ENCODE measurements around the gene TMEM94. TPM values are rescaled to one million over a fixed set of nuclear protein-coding genes. Genes with fewer than 3 reads are reported as not detected.

Gene TMEM94
- total and polyA plus RNA-seq, 9 of the 15 experiments (the other 6 are each of a cell fraction or from before 2014, with no cell fraction given), result 0.35 to 48.1 (median 14.4) TPM

GRCh38 chr17:75447951-75448856, 8.2 kb upstream of the TMEM94 start (continued):
- TF ChIP-seq MNT (conservative IDR thresholded peaks at IDR 0.05) (0 out of 4 replicates have a peak, but pooled peaks of 1 of the 2 experiments have one; percentile 54), GABPA (tag; conservative IDR thresholded peaks at IDR 0.05; ENCODE audit: low read depth) (no peak), HDAC2 (IDR thresholded peaks at IDR 0.05) (peak; percentile 97), ZEB2 (IDR thresholded peaks at IDR 0.05) (peak; percentile 94), DPF2 (IDR thresholded peaks at IDR 0.05) (peak; percentile 98), HDAC3 (IDR thresholded peaks at IDR 0.05; ENCODE audit: borderline replicate concordance, partially characterized antibody) (peak; percentile 90), LCOR (CRISPR knock-in tag; IDR thresholded peaks at IDR 0.05) (peak; percentile 77; the same call in 1 of the 2 replicates), L3MBTL2 (IDR thresholded peaks at IDR 0.05) (peak; percentile 8; the same call in 1 of the 2 replicates), TRIM24 (IDR thresholded peaks at IDR 0.05) (peak; percentile 83 to 90; a peak in 3 of 4 replicates), ELF1 (tag; IDR thresholded peaks at IDR 0.05) (0 out of 2 replicates have a peak, but pooled peaks have one; percentile 33), EP300 (IDR thresholded peaks at IDR 0.05; ENCODE audit: low read length) (peak; percentile 87; the same call in 1 of the 2 replicates), CREM (IDR thresholded peaks at IDR 0.05; ENCODE audit: low read depth) (peak; percentile 80; the same call in 1 of the 2 replicates), HDAC1 (IDR thresholded peaks at IDR 0.05) (peak; percentile 17 to 97; a peak in 2 of 4 replicates), LEF1 (IDR thresholded peaks at IDR 0.05) (peak; percentile 62; the same call in 1 of the 2 replicates), TOE1 (IDR thresholded peaks at IDR 0.05; ENCODE audit: borderline replicate concordance) (peak; percentile 27; the same call in 1 of the 2 replicates), TOE1 (CRISPR knock-in tag; IDR thresholded peaks at IDR 0.05; ENCODE audit: borderline replicate concordance, low read depth) (no peak), E2F4 (CRISPR knock-in tag; IDR thresholded peaks at IDR 0.05; ENCODE audit: low read depth) (no peak), CTBP1 (IDR thresholded peaks at IDR 0.05; ENCODE audit: borderline replicate concordance) (peak; percentile 79), RCOR1 (IDR thresholded peaks at IDR 0.05; ENCODE audit: borderline replicate concordance in 1 of 2, low read depth in 2 of 2, low read length in 2 of 2) (peak; percentile 85 to 94; a peak in 3 of 4 replicates), CLOCK (CRISPR knock-in tag; IDR thresholded peaks at IDR 0.05; ENCODE audit: borderline replicate concordance) (no peak), NBN (IDR thresholded peaks at IDR 0.05; ENCODE audit: low read depth) (peak; percentile 84)
